ENCODE data around the gene HSPG2. TPM values are rescaled to one million over a fixed set of nuclear protein-coding genes. Genes with fewer than 3 reads are reported as not detected.
"Not testable (repeated sequence)": the region's sequence is repeated elsewhere in the genome, so short reads cannot be mapped to it uniquely, and the experiment has no call there.

HSPG2 gene
- total RNA-seq, 1 experiment from 2014 or later: 171 TPM

DNA sequence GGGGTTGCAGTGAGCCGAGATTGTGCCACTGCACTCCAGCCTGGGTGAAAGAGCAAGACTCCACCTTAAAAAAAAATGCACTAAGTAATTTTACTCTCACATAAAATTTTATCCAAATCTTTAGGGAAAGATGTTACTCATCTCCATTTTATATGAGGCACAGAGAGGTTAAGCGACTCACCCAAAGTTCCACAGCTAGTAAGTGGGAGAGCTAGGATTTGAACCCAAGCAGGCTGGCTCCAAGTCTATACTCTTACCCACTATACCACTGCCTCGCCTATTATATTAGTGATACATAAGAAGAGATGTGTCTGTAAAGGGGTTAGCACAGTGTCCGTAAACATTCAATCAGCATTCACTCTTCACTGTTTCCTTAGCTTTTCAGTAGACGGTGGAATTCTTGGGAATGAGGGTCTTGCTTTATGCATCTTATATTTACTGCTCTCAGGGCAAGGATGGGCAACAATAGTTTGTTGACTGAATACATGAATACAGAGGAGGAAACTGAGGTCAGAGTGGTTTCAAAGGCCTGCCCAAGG, 109.9 kb downstream of the HSPG2 start:
- TF ChIP-seq TCF7L2 (IDR thresholded peaks at IDR 0.05; ENCODE audit: low read depth, low read length) (no peak), POLR2AphosphoS5 (IDR thresholded peaks at IDR 0.05; ENCODE audit: low read depth, low read length) (no peak), SIN3A (IDR thresholded peaks at IDR 0.05; ENCODE audit: borderline replicate concordance, insufficient read depth, low read depth, low read length) (no peak)
- TF ChIP-seq, protein P1, sequence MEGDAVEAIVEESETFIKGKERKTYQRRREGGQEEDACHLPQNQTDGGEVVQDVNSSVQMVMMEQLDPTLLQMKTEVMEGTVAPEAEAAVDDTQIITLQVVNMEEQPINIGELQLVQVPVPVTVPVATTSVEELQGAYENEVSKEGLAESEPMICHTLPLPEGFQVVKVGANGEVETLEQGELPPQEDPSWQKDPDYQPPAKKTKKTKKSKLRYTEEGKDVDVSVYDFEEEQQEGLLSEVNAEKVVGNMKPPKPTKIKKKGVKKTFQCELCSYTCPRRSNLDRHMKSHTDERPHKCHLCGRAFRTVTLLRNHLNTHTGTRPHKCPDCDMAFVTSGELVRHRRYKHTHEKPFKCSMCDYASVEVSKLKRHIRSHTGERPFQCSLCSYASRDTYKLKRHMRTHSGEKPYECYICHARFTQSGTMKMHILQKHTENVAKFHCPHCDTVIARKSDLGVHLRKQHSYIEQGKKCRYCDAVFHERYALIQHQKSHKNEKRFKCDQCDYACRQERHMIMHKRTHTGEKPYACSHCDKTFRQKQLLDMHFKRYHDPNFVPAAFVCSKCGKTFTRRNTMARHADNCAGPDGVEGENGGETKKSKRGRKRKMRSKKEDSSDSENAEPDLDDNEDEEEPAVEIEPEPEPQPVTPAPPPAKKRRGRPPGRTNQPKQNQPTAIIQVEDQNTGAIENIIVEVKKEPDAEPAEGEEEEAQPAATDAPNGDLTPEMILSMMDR (IDR thresholded peaks at IDR 0.05): no peak
- TF ChIP-seq, protein P2, sequence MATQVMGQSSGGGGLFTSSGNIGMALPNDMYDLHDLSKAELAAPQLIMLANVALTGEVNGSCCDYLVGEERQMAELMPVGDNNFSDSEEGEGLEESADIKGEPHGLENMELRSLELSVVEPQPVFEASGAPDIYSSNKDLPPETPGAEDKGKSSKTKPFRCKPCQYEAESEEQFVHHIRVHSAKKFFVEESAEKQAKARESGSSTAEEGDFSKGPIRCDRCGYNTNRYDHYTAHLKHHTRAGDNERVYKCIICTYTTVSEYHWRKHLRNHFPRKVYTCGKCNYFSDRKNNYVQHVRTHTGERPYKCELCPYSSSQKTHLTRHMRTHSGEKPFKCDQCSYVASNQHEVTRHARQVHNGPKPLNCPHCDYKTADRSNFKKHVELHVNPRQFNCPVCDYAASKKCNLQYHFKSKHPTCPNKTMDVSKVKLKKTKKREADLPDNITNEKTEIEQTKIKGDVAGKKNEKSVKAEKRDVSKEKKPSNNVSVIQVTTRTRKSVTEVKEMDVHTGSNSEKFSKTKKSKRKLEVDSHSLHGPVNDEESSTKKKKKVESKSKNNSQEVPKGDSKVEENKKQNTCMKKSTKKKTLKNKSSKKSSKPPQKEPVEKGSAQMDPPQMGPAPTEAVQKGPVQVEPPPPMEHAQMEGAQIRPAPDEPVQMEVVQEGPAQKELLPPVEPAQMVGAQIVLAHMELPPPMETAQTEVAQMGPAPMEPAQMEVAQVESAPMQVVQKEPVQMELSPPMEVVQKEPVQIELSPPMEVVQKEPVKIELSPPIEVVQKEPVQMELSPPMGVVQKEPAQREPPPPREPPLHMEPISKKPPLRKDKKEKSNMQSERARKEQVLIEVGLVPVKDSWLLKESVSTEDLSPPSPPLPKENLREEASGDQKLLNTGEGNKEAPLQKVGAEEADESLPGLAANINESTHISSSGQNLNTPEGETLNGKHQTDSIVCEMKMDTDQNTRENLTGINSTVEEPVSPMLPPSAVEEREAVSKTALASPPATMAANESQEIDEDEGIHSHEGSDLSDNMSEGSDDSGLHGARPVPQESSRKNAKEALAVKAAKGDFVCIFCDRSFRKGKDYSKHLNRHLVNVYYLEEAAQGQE (IDR thresholded peaks at IDR 0.05; ENCODE audit: insufficient read depth in 1 of 2, low read depth in 2 of 2, low read length in 1 of 2): no peak
- in situ Hi-C loops (cut with HindIII; ENCODE audit: low pct_unique_long_range_greater_than_20kb, low sequenced_read_pairs) (no loop called here), intact Hi-C loops (cut with micrococcal nuclease; ENCODE audit: unreplicated experiment) (no loop called here)
- no peak for ATAC-seq
- no peak for DNase-seq (ENCODE audit: low read depth, low spot score)
- Histone ChIP-seq H3K27me3 (ENCODE audit: control insufficient read depth, insufficient read depth, low read length) (no peaks in the 10 kb centered on the region), H3K27ac (ENCODE audit: low read length) (no peak overlapping the region), H3K36me3 (ENCODE audit: control insufficient read depth, insufficient read depth, low read length) (peaks cover 8% of the 10 kb centered on the region), H3K4me1 (ENCODE audit: control insufficient read depth, insufficient read depth, low read length) (no peaks in the 10 kb centered on the region), H3K4me3 (ENCODE audit: low read depth in 2 of 2, low read length in 2 of 2) (no peak overlapping the region), H3K9me3 (ENCODE audit: control insufficient read depth, insufficient read depth, low read depth, low read length) (no peaks in the 10 kb centered on the region)
- CTCF ChIA-PET: no interaction called here
- no TSS peak for BruUV-seq (replicated peaks)
- POLR2A ChIA-PET: no interaction called here

DNA sequence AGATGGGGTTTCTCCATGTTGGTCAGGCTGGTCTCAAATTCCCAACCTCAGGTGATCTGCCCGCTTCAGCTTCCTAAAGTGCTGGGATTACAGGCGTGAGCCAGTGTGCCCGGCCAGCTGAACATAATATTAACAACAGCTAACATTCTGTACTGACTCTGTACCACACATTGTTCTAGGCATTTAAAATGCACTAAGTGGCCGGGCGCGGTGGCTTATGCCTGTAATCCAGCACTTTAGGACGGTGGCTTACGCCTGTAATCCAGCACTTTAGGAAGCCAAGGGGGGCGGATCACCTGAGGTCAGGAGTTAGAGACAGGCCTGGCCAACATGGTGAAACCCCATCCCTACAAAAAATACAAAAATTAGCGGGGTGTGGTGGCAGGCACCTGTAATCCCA, 110.4 kb downstream of the HSPG2 start:
- H3K27ac ChIP-seq (ENCODE audit: low read length); ATAC-seq; intact Hi-C loops (cut with micrococcal nuclease; ENCODE audit: unreplicated experiment); DNase-seq (ENCODE audit: low read depth, low spot score); H3K27me3 ChIP-seq (ENCODE audit: control insufficient read depth, insufficient read depth, low read length); CTCF ChIA-PET; H3K9me3 ChIP-seq (ENCODE audit: control insufficient read depth, insufficient read depth, low read depth, low read length); in situ Hi-C loops (cut with HindIII; ENCODE audit: low pct_unique_long_range_greater_than_20kb, low sequenced_read_pairs); H3K4me3 ChIP-seq (ENCODE audit: low read depth in 2 of 2, low read length in 2 of 2); H3K4me1 ChIP-seq (ENCODE audit: control insufficient read depth, insufficient read depth, low read length); POLR2A ChIA-PET; H3K36me3 ChIP-seq (ENCODE audit: control insufficient read depth, insufficient read depth, low read length); BruUV-seq (replicated peaks): not testable (repeated sequence)

DNA sequence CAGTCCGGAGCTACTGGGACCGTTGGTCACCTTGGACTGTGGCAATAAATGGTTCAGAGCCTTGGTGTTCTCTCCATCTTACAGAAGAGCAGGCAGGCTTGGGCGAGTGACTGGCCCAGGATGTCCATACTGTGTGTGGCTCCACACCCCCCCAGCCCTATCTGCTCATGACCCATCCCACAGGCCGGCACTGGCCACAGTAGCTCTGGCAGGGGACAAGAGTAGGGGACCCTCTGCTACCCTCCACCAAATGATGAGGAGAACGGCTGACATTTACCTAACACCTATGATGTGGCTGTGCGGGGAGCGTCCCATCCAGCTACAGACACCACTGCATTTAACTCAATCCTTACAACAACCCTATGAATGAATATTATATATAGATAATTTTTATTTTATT, 111.7 kb downstream of the HSPG2 start:
- intact Hi-C loops (cut with micrococcal nuclease; ENCODE audit: unreplicated experiment): no loop called here
- in situ Hi-C loops (cut with HindIII; ENCODE audit: low pct_unique_long_range_greater_than_20kb, low sequenced_read_pairs): no loop called here
- ChIA-PET POLR2A (no interaction called here), CTCF (no interaction called here)
- Histone ChIP-seq H3K27ac (ENCODE audit: low read length) (no peak overlapping the region), H3K36me3 (ENCODE audit: control insufficient read depth, insufficient read depth, low read length) (peaks cover 8% of the 10 kb centered on the region), H3K4me1 (ENCODE audit: control insufficient read depth, insufficient read depth, low read length) (no peaks in the 10 kb centered on the region), H3K27me3 (ENCODE audit: control insufficient read depth, insufficient read depth, low read length) (no peaks in the 10 kb centered on the region), H3K4me3 (ENCODE audit: low read depth in 2 of 2, low read length in 2 of 2) (no peak overlapping the region), H3K9me3 (ENCODE audit: control insufficient read depth, insufficient read depth, low read depth, low read length) (no peaks in the 10 kb centered on the region)
- no peak for DNase-seq (ENCODE audit: low read depth, low spot score)
- TF ChIP-seq, protein P1 (IDR thresholded peaks at IDR 0.05): no peak
- TF ChIP-seq, protein P2 (IDR thresholded peaks at IDR 0.05; ENCODE audit: insufficient read depth in 1 of 2, low read depth in 2 of 2, low read length in 1 of 2): no peak
- TF ChIP-seq TCF7L2 (IDR thresholded peaks at IDR 0.05; ENCODE audit: low read depth, low read length): no peak
- TF ChIP-seq SIN3A (IDR thresholded peaks at IDR 0.05; ENCODE audit: borderline replicate concordance, insufficient read depth, low read depth, low read length): no peak
- no peak for TF ChIP-seq POLR2AphosphoS5 (IDR thresholded peaks at IDR 0.05; ENCODE audit: low read depth, low read length)
- BruUV-seq (replicated peaks): no TSS peak
- ATAC-seq: no peak

Data from Panc1 (cell line).